Measurements from ENCODE around the gene RAB8B. TPM values are rescaled to one million over a fixed set of nuclear protein-coding genes. Genes with fewer than 3 reads are reported as not detected.

RAB8B gene
- total RNA-seq, 1 experiment from 2014 or later = 33.8 TPM

GRCh38 chr15:63156086-63156710 is 33.2 kb upstream of the RAB8B start:
- TF ChIP-seq CTCF (conservative IDR thresholded peaks at IDR 0.05) = no peak
- no peak overlapping the region for H2BK120ac ChIP-seq (ENCODE audit: low read depth, low read length, poor library complexity, severe bottlenecking)
- Mint-ChIP-seq H3K4me3 (peak overlapping the region; percentile 96 to 98), H3K4me1 (peaks cover 8 to 12% of the 10 kb centered on the region in 2 experiments), H3K27me3 (ENCODE audit: low read depth) (no peaks in the 10 kb centered on the region), H3K27ac (no peak overlapping the region), H3K36me3 (ENCODE audit: insufficient read depth in 1 of 3, low read depth in 3 of 3) (peaks cover 0 to 31% (median 28%) of the 10 kb centered on the region in 3 experiments; a peak in 5 of 7 replicates), H3K9me3 (no peaks in the 10 kb centered on the region)
- H4K20me1 ChIP-seq (ENCODE audit: control insufficient read depth, insufficient read depth, insufficient read length) = no peaks in the 10 kb centered on the region
- no peaks in the 10 kb centered on the region for H3K79me1 ChIP-seq (ENCODE audit: insufficient read depth, low read depth, low read length, poor library complexity, severe bottlenecking)
- H3K9me3 ChIP-seq (ENCODE audit: control insufficient read depth, low read depth, low read length) = no peaks in the 10 kb centered on the region
- WGBS (ENCODE audit: extremely low coverage, insufficient read length, low lambda C conversion rate) = no CpG with 5 or more reads among the region's 10 CpGs
- no peak overlapping the region for H3K27ac ChIP-seq (ENCODE audit: insufficient read length, low read depth, low read length)
- H3K56ac ChIP-seq (ENCODE audit: insufficient read length, low read depth, low read length) = no peak overlapping the region
- no peak overlapping the region for H2AFZ ChIP-seq (ENCODE audit: low read length)
- no peak overlapping the region for H4K91ac ChIP-seq (ENCODE audit: insufficient read length, low read depth, low read length)
- H3K14ac ChIP-seq (ENCODE audit: insufficient read depth, low read length) = no peak overlapping the region
- no peaks in the 10 kb centered on the region for H3K4me1 ChIP-seq (ENCODE audit: insufficient read depth, low read length)
- H3T11ph ChIP-seq (ENCODE audit: low read length) = no peak overlapping the region
- H2AK5ac ChIP-seq (ENCODE audit: insufficient read length, low read length) = no peak overlapping the region
- H4K5ac ChIP-seq (ENCODE audit: insufficient read length, low read depth, low read length) = no peak overlapping the region
- H2BK5ac ChIP-seq (ENCODE audit: insufficient read length, low read length) = no peak overlapping the region
- peaks cover 5% of the 10 kb centered on the region for H3K23me2 ChIP-seq (ENCODE audit: insufficient read length, low read depth, low read length, poor library complexity, severe bottlenecking)
- H3K4ac ChIP-seq (ENCODE audit: low read depth, low read length) = no peak overlapping the region
- no peak overlapping the region for H2BK15ac ChIP-seq (ENCODE audit: low read depth, low read length)
- H3K4me2 ChIP-seq (ENCODE audit: insufficient read depth, insufficient read length, low read length) = peak overlapping the region; percentile 95
- peak overlapping the region; percentile 67 for H3K9ac ChIP-seq (ENCODE audit: extremely low read depth, insufficient read length, low read length)
- H3K23ac ChIP-seq (ENCODE audit: insufficient read length, low read depth, low read length) = no peak overlapping the region
- no peak overlapping the region for H4K8ac ChIP-seq (replicated peaks; ENCODE audit: insufficient read length, low read depth, low read length)
- no peaks in the 10 kb centered on the region for H3K27me3 ChIP-seq (ENCODE audit: insufficient read depth, low read length)
- DNase-seq = no peak
- H3K18ac ChIP-seq (ENCODE audit: insufficient read length, low read depth, low read length) = no peak overlapping the region
- H3K79me2 ChIP-seq (ENCODE audit: insufficient read depth, low read length) = no peaks in the 10 kb centered on the region
- no peak overlapping the region for H2BK12ac ChIP-seq (ENCODE audit: insufficient read length, low read depth, low read length)
- H2BK20ac ChIP-seq (ENCODE audit: low read depth, low read length, poor library complexity, severe bottlenecking) = no peak overlapping the region

Measured in H9 (cell line).